Thoracic aorta (tissue), 2 donors: Measurements from ENCODE around the gene NMUR2. TPM values are rescaled to one million over a fixed set of nuclear protein-coding genes. Genes with fewer than 3 reads are reported as not detected.

Experiments used
- ATAC-seq: fragments of 150-250 bp; one replicate; pipeline ENCODE4 v1.8.0; 2017; ENCODE audit warnings: low read depth; ENCODE audit not compliant: insufficient number of reproducible peaks, low FRiP score
- DNase-seq: peaks from one replicate; pipeline ENCODE4 v3.0.0-alpha.2; 2020; ENCODE audit warnings: low spot score
- H3K27ac ChIP-seq, 2 donors: fragments of 200-600 bp; sonication (generic); 1 replicate in 1 of 2; 2 replicates in 1 of 2; pipeline ENCODE4 v1.5.1; 2016; ENCODE audit warnings: mild to moderate bottlenecking in 2 of 2, moderate library complexity in 2 of 2
- H3K27me3 ChIP-seq: fragments of 200-600 bp; sonication (generic); replicated peaks from 2 replicates; pipeline ENCODE4 v1.6.0; 2016; ENCODE audit warnings: mild to moderate bottlenecking; ENCODE audit not compliant: insufficient read depth
- H3K36me3 ChIP-seq: fragments of 200-600 bp; sonication (generic); one replicate; pipeline ENCODE4 v1.5.1; 2016
- H3K4me1 ChIP-seq, 2 donors: fragments of 200-600 bp; sonication (generic); 1 replicate in 1 of 2; 2 replicates in 1 of 2; pipeline versions ENCODE4 v1.5.1 to v1.6.0; 2016; ENCODE audit warnings: low read depth in 2 of 2, mild to moderate bottlenecking in 1 of 2; ENCODE audit not compliant: control insufficient read depth in 1 of 2
- H3K4me3 ChIP-seq: fragments of 200-600 bp; sonication (generic); 2 replicates; pipeline ENCODE4 v1.5.1; 2016; ENCODE audit warnings: mild to moderate bottlenecking
- H3K9me3 ChIP-seq: fragments of 200-600 bp; sonication (generic); 2 replicates; pipeline ENCODE4 v1.5.1; 2016
- CTCF ChIP-seq: fragments of 200-600 bp; sonication (generic); IDR thresholded peaks from one replicate; pipeline ENCODE4 v1.5.1; 2019; ENCODE audit warnings: antibody characterized with exemption
- total RNA-seq, 2 donors: library from RNA; depleted of rRNA; stranded (reverse); fragments of >200 nt; gene quantifications; one replicate each; pipeline versions ENCODE4 v1.1.0 to v1.2.3, GENCODE V29; 2016

The NMUR2 gene
- total RNA-seq, 2 donors from 2014 or later: not detected

GRCh38 chr5:152389208-152389849, 15.8 kb downstream of the NMUR2 start:
- H3K9me3 ChIP-seq: peaks cover 2% of the 10 kb centered on the region
- no peaks in the 10 kb centered on the region for H3K27me3 ChIP-seq
- H3K4me3 ChIP-seq: no peak overlapping the region
- ATAC-seq (no peak), DNase-seq (no peak)
- no peaks in the 10 kb centered on the region for H3K36me3 ChIP-seq
- TF ChIP-seq CTCF: no peak
- H3K27ac ChIP-seq: no peak overlapping the region
- H3K4me1 ChIP-seq: no peaks in the 10 kb centered on the region

- ATAC-seq: no peak
- TF ChIP-seq CTCF: no peak
- no peak overlapping the region for H3K4me3 ChIP-seq
- H3K9me3 ChIP-seq: peaks cover 2% of the 10 kb centered on the region
- no peak overlapping the region for H3K27ac ChIP-seq
- no peaks in the 10 kb centered on the region for H3K27me3 ChIP-seq
- DNase-seq: no peak
- H3K36me3 ChIP-seq: no peaks in the 10 kb centered on the region
- no peaks in the 10 kb centered on the region for H3K4me1 ChIP-seq
These were observed 16.5 kb downstream of the NMUR2 start for GRCh38 chr5:152388610-152389009.

GRCh38 chr5:152380415-152381123, 24.5 kb downstream of the NMUR2 start:
- ATAC-seq (no peak), DNase-seq (no peak)
- no peak for TF ChIP-seq CTCF
- H3K4me1 ChIP-seq: no peaks in the 10 kb centered on the region
- no peaks in the 10 kb centered on the region for H3K27me3 ChIP-seq
- H3K27ac ChIP-seq: no peak overlapping the region
- H3K9me3 ChIP-seq: no peaks in the 10 kb centered on the region
- no peak overlapping the region for H3K4me3 ChIP-seq
- no peaks in the 10 kb centered on the region for H3K36me3 ChIP-seq

GRCh38 chr5:152379331-152379730, 25.7 kb downstream of the NMUR2 start:
- ATAC-seq (no peak), DNase-seq (no peak)

More at GRCh38 chr5:152379331-152379730, 25.7 kb downstream of the NMUR2 start:
- Histone ChIP-seq H3K36me3 (no peaks in the 10 kb centered on the region), H3K9me3 (no peaks in the 10 kb centered on the region), H3K4me3 (no peak overlapping the region), H3K4me1 (no peaks in the 10 kb centered on the region), H3K27ac (no peak overlapping the region), H3K27me3 (no peaks in the 10 kb centered on the region)
- no peak for TF ChIP-seq CTCF
